WI38 (cell line): Measurements from ENCODE around the gene CST9.
"Not testable (repeated sequence)": the region's sequence is repeated elsewhere in the genome, so short reads cannot be mapped to it uniquely, and the experiment has no call there.

ENCODE experiments used
- H3K4me3 ChIP-seq: 2 replicates; pipeline ENCODE4 v1.5.1; 2011; ENCODE audit warnings: low read depth, mild to moderate bottlenecking, control low read depth, low read length
- TF ChIP-seq, protein P1 (sequence below): IDR thresholded peaks from 2 replicates; pipeline ENCODE4 v1.5.1; 2012; ENCODE audit warnings: low read depth, mild to moderate bottlenecking, control low read depth, low read length

CST9 gene

DNA sequence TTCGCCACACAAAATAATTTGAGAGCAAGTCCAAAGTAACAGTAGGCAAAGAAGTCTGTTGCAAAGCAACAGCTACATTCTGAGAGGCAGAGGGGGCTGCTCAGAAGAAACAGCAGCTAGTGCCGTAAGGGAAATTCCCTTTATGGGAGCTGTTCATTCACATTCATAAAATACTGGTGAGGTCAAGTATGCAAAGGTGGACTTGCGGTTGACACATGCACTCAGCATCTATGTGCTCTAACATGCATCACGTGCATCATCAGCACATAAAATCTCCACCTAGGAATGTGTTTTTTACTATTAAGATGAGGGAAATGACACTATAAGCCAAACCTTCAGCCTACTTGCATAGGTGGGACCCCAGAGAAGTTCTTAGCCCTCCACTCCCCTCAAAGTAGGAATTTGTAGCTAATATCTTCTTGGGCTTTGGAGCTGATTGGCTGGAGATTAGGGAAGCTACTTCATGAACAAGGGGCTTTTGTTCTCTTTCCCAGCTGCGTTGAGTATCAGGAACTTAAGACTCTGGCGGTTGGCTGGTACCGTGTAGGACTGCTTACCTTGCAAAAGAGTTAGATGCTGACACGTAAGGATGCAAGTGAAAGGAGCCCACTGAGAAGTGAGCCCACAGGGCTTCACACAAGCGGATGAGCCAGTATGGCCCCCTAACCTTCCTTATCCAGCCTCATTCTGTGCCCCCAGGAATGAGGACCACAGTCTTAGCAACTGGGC is 19.7 kb upstream of the CST9 start:
- TF ChIP-seq, protein P1, sequence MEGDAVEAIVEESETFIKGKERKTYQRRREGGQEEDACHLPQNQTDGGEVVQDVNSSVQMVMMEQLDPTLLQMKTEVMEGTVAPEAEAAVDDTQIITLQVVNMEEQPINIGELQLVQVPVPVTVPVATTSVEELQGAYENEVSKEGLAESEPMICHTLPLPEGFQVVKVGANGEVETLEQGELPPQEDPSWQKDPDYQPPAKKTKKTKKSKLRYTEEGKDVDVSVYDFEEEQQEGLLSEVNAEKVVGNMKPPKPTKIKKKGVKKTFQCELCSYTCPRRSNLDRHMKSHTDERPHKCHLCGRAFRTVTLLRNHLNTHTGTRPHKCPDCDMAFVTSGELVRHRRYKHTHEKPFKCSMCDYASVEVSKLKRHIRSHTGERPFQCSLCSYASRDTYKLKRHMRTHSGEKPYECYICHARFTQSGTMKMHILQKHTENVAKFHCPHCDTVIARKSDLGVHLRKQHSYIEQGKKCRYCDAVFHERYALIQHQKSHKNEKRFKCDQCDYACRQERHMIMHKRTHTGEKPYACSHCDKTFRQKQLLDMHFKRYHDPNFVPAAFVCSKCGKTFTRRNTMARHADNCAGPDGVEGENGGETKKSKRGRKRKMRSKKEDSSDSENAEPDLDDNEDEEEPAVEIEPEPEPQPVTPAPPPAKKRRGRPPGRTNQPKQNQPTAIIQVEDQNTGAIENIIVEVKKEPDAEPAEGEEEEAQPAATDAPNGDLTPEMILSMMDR = no peak
- no peak overlapping the region for H3K4me3 ChIP-seq

DNA sequence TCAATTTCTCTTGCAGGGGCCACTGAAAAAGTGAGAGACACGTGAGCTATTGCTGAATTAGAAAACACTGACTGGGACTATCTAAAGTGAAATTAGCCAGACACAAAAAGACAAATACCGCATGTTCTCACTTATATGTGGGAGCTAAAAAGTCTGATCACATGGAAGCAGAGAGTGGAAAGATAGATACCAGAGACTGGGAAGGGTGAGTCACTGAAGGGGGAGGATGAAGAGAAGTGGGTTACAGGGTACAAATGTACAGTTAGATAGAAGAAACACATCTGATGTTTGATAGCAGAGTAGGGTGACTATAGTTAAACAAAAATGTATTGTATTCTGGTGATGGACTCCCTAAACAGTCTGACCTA is 18.6 kb upstream of the CST9 start:
- no peak overlapping the region for H3K4me3 ChIP-seq
- TF ChIP-seq, protein P1 = no peak

DNA sequence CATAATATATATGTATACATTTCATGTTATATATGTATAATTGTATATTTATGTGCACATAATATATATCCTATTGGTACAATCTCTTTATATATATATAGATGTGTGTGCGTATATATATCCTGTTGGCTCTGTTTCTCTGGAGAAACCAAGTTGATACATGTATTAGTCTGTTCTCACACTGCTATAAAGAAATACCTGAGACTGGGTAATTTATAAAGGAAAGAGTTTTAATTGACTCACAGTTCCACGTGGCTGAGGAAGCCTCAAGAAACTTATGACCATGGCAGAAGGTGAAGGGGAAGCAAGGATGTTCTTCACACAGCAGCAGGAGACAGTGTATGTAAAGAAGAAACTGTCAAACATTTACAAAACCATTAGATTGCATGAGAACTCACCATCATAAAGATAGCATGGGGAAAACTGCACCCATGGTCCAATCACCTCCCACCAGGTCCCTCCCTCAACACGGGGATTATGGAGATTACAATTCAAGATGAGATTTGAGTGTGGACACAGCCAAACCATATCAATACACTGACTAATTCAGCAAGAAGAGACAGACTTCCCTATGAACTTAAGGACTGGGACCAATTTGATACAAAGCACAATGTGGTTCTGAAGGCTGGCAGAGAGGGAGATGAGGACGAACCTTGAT is 18.1 kb upstream of the CST9 start:
- H3K4me3 ChIP-seq = no peak overlapping the region
- TF ChIP-seq, protein P1 = no peak

DNA sequence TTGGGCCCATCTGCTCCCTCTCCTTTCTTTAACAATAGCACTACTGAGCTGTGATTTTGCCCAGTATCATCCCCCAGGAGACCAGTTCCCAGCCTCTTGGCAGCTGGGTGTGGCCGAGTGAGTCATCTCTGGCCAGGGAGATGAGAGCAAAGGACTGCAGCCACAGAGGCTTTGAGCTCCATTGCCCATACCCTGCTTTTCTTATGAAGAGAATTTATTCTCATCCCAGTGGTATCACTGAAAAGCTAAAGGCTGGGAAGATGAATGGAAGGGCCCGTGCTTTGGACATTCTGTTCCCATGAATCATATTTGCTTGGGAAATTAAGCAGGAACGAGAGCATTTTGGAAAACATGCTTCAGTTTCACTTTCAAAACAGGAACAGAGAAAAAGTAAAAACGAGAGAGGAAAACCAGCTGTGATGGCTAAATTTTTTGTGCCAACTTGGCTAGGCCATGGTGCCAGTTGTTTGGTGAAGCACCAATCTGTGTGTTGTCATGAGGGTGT is 17.2 kb upstream of the CST9 start:
- H3K4me3 ChIP-seq = peak overlapping the region; percentile 57
- TF ChIP-seq, protein P1 = no peak

DNA sequence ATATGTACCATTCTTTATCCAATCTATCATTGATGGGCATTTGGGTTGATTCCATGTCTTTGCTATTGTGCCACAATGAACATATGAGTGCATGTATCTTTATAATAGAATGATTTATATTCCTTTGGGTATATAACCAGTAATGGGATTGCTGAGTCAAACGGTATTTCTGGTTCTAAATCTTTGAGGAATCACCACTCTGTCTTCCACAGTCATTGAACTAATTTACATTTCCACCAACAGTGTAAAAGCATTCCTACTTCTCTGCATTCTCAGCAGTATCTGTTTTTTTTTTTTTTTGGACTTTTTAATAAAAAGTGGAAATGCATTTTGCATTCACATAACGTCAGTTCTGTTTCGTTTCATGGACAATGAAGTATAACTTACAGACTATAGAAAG is 16.7 kb upstream of the CST9 start:
- peak overlapping the region; percentile 57 for H3K4me3 ChIP-seq

DNA sequence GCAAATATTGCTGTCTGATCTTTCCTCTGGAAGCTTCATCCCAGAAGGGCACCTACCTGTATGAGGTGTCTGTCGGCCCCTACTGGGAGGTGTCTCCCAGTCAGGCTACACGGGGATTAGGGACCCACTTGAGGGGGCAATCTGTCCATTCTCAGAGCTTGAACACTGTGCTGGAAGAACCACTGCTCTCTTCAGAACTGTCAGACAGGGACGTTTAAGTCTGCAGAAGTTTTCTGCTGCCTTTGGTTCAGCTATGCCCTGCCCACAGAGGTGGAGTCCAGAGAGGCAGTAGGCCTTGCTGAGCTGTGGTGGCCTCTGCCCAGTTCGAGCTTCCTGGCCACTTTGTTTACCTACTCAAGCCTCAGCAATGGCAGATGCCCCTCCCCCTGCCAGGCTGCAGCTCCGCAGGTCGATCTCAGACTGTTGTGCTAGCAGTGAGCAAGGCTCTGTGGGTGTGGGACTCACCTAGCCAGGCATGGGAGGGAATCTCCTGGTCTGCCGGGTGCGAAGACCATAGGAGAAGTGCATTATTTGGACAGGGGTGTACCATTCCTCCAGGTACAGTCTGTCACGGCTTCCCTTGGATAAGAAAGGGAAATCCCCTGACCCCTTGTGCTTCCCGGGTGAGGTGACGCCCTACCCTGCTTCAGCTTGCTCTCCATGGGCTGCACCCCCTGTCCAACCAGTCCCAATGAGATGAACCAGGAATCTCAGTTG is 15.1 kb upstream of the CST9 start:
- not testable (repeated sequence) for H3K4me3 ChIP-seq

DNA sequence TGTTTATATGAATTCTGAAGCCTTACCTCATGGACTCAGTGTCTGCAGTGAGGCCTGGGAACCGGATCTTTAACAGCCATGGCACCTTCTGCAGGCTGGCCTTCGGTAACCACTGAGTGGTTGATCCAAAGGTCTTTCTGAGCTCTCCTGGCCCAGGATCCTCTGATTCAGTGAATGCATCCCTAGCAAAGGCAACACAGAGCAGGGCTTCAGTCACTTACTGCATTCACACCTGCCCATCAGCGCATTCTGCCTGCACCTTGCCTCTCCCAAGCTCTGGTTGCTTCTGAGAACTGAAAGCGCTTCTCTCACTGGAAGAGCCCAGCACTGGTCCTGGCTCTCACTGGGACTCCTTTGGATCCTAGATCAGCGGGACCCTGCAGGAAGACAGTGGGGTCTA is 8.4 kb upstream of the CST9 start:
- TF ChIP-seq, protein P1 = no peak
- H3K4me3 ChIP-seq = no peak overlapping the region

DNA sequence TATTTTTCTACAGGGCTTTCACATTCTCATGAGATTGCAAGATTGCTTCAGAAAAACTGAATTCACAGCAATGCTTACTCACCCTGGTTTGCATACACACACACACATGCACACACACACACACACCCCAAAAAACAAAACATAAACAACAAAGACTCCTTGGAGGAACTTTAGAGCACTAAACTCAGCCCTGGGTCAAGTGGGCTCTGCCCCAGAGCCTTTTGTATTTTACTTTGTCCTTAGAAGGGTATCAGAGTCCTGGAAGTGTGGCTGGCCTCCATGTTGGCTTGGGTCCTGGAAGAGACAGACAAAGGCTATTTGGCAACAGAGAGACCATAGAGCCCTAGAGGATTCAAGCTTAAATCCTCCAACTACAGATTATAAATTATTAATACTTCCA is 8.0 kb upstream of the CST9 start:
- TF ChIP-seq, protein P1 = no peak
- H3K4me3 ChIP-seq = no peak overlapping the region
